Keratinocyte (primary cell): Measurements from ENCODE around the gene LTB. TPM values are rescaled to one million over a fixed set of nuclear protein-coding genes. Genes with fewer than 3 reads are reported as not detected.

Experiments
- DNase-seq: peaks from one replicate; pipeline ENCODE4 v3.0.0-alpha.2; 2011; ENCODE audit warnings: low read depth, missing footprints, low spot score
- FAIRE-seq: peaks from 2 replicates; lab custom pipeline; 2011; peaks lifted over from hg19 to GRCh38; lab: Jason Lieb, UNC
- H2AFZ ChIP-seq: 2 replicates; pipeline ENCODE4 v1.6.0; 2012; ENCODE audit warnings: low read length, control low read depth, inconsistent platforms; ENCODE audit not compliant: control insufficient read depth
- H3K27ac ChIP-seq: 2 replicates; pipeline ENCODE4 v1.5.1; 2011; ENCODE audit warnings: low read length; ENCODE audit not compliant: control insufficient read depth, insufficient read depth
- H3K27me3 ChIP-seq: 3 replicates; pipeline ENCODE4 v1.6.0; 2011; ENCODE audit warnings: low read length; ENCODE audit not compliant: control insufficient read depth, insufficient read depth; ENCODE audit errors: extremely low read depth
- H3K36me3 ChIP-seq, 2 experiments: 2 replicates in 1 of 2; 3 replicates in 1 of 2; pipeline ENCODE4 v1.5.1; 2011; ENCODE audit warnings: low read length in 2 of 2, mild to moderate bottlenecking in 1 of 2; ENCODE audit not compliant: control insufficient read depth in 2 of 2, insufficient read depth in 2 of 2; ENCODE audit errors: extremely low read depth in 1 of 2
- H3K4me1 ChIP-seq: 3 replicates; pipeline ENCODE4 v1.5.1; 2011; ENCODE audit warnings: low read length; ENCODE audit not compliant: control insufficient read depth, insufficient read depth; ENCODE audit errors: extremely low read depth
- H3K4me2 ChIP-seq: 3 replicates; pipeline ENCODE4 v1.6.0; 2011; ENCODE audit warnings: low read depth, low read length; ENCODE audit not compliant: control insufficient read depth, insufficient read depth; ENCODE audit errors: extremely low read depth
- H3K4me3 ChIP-seq, 3 experiments: fragments of 200-600 bp in 1 of 3; sonication (generic) in 1 of 3; 2 replicates in 2 of 3; 3 replicates in 1 of 3; pipeline ENCODE4 v1.5.1; 2011 to 2016; ENCODE audit warnings: low read length in 3 of 3, mild to moderate bottlenecking in 3 of 3, control low read depth in 2 of 3, inconsistent platforms in 1 of 3, low read depth in 1 of 3, mixed read lengths in 1 of 3, mixed run types in 1 of 3, moderate library complexity in 1 of 3; ENCODE audit not compliant: control insufficient read depth in 2 of 3, insufficient read depth in 2 of 3; ENCODE audit errors: extremely low read depth in 1 of 3
- H3K79me2 ChIP-seq: 2 replicates; pipeline ENCODE4 v1.6.0; 2012; ENCODE audit warnings: low read length; ENCODE audit not compliant: control insufficient read depth, insufficient read depth
- H3K9ac ChIP-seq: 3 replicates; pipeline ENCODE4 v1.6.0; 2011; ENCODE audit warnings: low read length; ENCODE audit not compliant: control insufficient read depth, insufficient read depth; ENCODE audit errors: extremely low read depth
- H3K9me1 ChIP-seq: 3 replicates; pipeline ENCODE4 v1.6.0; 2011; ENCODE audit warnings: low read length; ENCODE audit not compliant: control insufficient read depth, insufficient read depth; ENCODE audit errors: extremely low read depth
- H3K9me3 ChIP-seq: 2 replicates; pipeline ENCODE4 v1.5.1; 2012; ENCODE audit warnings: low read depth, low read length; ENCODE audit not compliant: control insufficient read depth
- H4K20me1 ChIP-seq: 3 replicates; pipeline ENCODE4 v1.6.0; 2011; ENCODE audit warnings: low read length; ENCODE audit not compliant: control insufficient read depth, insufficient read depth; ENCODE audit errors: extremely low read depth
- EZH2 ChIP-seq: IDR thresholded peaks from one replicate; pipeline ENCODE4 v1.6.1; 2012; ENCODE audit warnings: inconsistent platforms, mild to moderate bottlenecking, low read length, moderate library complexity
- dilution Hi-C: fragments of 300-500 bp; cut with MboI; formaldehyde crosslinking; loops from one replicate; pipeline ENCODE4 v1.7.0; 2020; ENCODE audit warnings: low sequenced_read_pairs; ENCODE audit not compliant: extremely low pct_ligation_motif_present
- polyA plus RNA-seq, 5 experiments: library from polyadenylated mRNA; depleted of rRNA in 3 of 5; stranded (reverse) in 3 of 5; stranded (forward) in 1 of 5; unstranded in 1 of 5; fragments of >200 nt; gene quantifications; 1 replicate in 1 of 5; 2 replicates in 3 of 5; 3 replicates in 1 of 5; pipeline versions ENCODE4 v1.2.1 to v1.2.3, GENCODE V29; 2011 to 2012; ENCODE audit warnings: missing spikeins in 2 of 5, low read depth in 1 of 5, low replicate concordance in 1 of 5
- TF ChIP-seq, protein P1 (sequence below), 3 experiments: IDR thresholded peaks in 1 of 3; conservative IDR thresholded peaks in 1 of 3; optimal IDR thresholded peaks in 1 of 3; 2 replicates in 2 of 3; 3 replicates in 1 of 3; pipeline versions ENCODE3 to v1.5.1; 2011; ENCODE audit warnings: low read length in 3 of 3, mild to moderate bottlenecking in 3 of 3, moderate library complexity in 2 of 3, control low read depth in 1 of 3, inconsistent platforms in 1 of 3; ENCODE audit not compliant: insufficient read depth in 2 of 3; ENCODE audit errors: extremely low read depth in 1 of 3

Gene LTB
- polyA plus RNA-seq, 1 donor (not counting 4 experiments of a cell fraction or from before 2014, with no cell fraction given): not detected

DNA sequence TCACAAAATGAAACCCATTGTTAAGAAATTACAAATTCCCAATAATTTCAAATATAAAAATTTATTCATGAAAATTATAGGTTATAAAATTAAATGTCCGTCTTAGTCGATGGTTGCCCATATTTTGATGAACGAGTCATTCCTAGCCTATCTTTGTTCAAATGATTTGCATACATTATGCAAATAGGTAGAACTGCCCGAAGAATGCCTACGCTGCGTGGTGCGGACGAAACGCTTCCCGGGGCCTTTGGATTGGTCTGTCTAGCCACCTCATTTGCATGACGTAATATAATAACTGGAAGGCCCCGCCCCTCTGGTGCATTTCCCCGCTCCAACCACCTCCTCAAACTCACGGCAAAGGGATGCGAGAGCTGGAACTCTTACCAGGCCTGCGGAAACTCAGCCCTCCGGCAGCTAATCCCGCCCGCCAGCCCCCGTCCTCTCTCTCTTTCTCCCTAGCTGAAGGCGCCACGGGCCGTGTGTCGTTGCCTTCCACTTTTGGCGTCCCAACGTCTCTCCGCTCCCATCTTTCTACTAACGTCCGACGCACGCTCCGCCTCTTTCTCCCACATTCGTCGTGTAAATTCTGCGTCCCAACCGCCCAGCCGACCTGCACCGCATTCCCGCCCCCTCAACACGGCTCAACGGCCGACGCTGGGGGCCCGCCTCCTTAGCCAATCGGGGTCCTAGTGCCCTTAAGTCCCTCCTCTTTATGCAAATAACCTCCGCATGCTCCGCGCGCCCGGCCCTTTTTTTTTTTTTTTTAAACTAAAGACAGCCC is 37.8 kb upstream of the LTB start:
- Histone ChIP-seq H3K27ac (peak overlapping the region; percentile 97), H3K4me3 (peak overlapping the region; percentile 82 to 99 (median 90)), H4K20me1 (peaks cover 21% of the 10 kb centered on the region), H3K36me3 (peaks cover 14 to 26% of the 10 kb centered on the region in 2 experiments), H3K4me1 (peaks cover 14% of the 10 kb centered on the region), H3K9me1 (peaks cover 2% of the 10 kb centered on the region), H3K9me3 (no peaks in the 10 kb centered on the region), H3K4me2 (peak overlapping the region; percentile 77), H3K27me3 (no peaks in the 10 kb centered on the region), H3K9ac (peak overlapping the region; percentile 96), H2AFZ (peak overlapping the region; percentile 98), H3K79me2 (peaks cover 42% of the 10 kb centered on the region)
- DNase-seq (peak; percentile 95), FAIRE-seq (peak; percentile 26)
- dilution Hi-C loops: no loop called here
- TF ChIP-seq EZH2: no peak
- TF ChIP-seq, protein P1, sequence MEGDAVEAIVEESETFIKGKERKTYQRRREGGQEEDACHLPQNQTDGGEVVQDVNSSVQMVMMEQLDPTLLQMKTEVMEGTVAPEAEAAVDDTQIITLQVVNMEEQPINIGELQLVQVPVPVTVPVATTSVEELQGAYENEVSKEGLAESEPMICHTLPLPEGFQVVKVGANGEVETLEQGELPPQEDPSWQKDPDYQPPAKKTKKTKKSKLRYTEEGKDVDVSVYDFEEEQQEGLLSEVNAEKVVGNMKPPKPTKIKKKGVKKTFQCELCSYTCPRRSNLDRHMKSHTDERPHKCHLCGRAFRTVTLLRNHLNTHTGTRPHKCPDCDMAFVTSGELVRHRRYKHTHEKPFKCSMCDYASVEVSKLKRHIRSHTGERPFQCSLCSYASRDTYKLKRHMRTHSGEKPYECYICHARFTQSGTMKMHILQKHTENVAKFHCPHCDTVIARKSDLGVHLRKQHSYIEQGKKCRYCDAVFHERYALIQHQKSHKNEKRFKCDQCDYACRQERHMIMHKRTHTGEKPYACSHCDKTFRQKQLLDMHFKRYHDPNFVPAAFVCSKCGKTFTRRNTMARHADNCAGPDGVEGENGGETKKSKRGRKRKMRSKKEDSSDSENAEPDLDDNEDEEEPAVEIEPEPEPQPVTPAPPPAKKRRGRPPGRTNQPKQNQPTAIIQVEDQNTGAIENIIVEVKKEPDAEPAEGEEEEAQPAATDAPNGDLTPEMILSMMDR (optimal IDR thresholded peaks at IDR 0.05 in 1 of 3, IDR thresholded peaks at IDR 0.05 in 1 of 3, conservative IDR thresholded peaks at IDR 0.05 in 1 of 3; ENCODE audit: extremely low read depth in 1 of 3, insufficient read depth in 2 of 3, low read length in 3 of 3): no peak

DNA sequence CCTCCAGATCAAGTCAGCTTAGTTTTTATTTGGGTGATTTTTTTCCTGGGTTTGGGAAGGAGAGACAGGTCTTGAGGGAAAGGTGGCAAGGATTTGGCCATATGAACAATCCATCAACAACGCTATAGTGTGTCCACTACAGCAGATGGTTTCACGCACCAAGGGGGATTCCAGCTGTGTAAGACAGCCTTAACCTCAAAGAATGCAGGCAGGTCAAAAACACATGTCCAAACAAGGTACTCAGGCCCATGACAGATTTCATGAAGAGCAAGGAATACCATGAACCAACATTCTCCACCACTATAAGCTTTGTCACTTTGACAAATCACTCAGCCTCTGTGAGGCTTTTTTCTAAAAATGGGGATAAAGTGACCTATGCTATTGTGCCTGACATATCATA is 34.8 kb upstream of the LTB start:
- peaks cover 3% of the 10 kb centered on the region for H4K20me1 ChIP-seq
- H3K27ac ChIP-seq: no peak overlapping the region
- no peaks in the 10 kb centered on the region for H3K9me3 ChIP-seq
- TF ChIP-seq, protein P1 (optimal IDR thresholded peaks at IDR 0.05 in 1 of 3, IDR thresholded peaks at IDR 0.05 in 1 of 3, conservative IDR thresholded peaks at IDR 0.05 in 1 of 3; ENCODE audit: extremely low read depth in 1 of 3, insufficient read depth in 2 of 3, low read length in 3 of 3): no peak
- no peak for TF ChIP-seq EZH2
- peaks cover 0 to 1% of the 10 kb centered on the region in 2 experiments for H3K36me3 ChIP-seq
- H3K4me2 ChIP-seq: no peak overlapping the region
- no peak overlapping the region for H3K4me3 ChIP-seq
- dilution Hi-C loops: no loop called here
- peaks cover 5% of the 10 kb centered on the region for H3K4me1 ChIP-seq
- no peak for FAIRE-seq
- no peaks in the 10 kb centered on the region for H3K27me3 ChIP-seq
- no peak for DNase-seq
- H3K9me1 ChIP-seq: no peaks in the 10 kb centered on the region
- no peak overlapping the region for H3K9ac ChIP-seq
- H2AFZ ChIP-seq: no peak overlapping the region
- peaks cover 12% of the 10 kb centered on the region for H3K79me2 ChIP-seq
